K562 (cell line): ENCODE results near the gene RNASE8.

Experiments used
- EP300 ChIP-seq: IDR thresholded peaks from 2 replicates; pipeline ENCODE4 v1.6.1; 2012; ENCODE audit warnings: low read length, improper control_type of control experiment
- HEY1 ChIP-seq: fragments of 250-450 bp; sonication (Bioruptor Pico); IDR thresholded peaks from 2 replicates; pipeline ENCODE4 v1.5.0; 2020; ENCODE audit warnings: mild to moderate bottlenecking, moderate library complexity, borderline replicate concordance
- POLR2AphosphoS5 ChIP-seq: IDR thresholded peaks from 2 replicates; pipeline ENCODE4 v1.6.1; 2011; ENCODE audit warnings: mild to moderate bottlenecking, low read depth, low read length, moderate library complexity; ENCODE audit not compliant: control insufficient read depth, insufficient read depth
- RFX5 ChIP-seq: IDR thresholded peaks from 2 replicates; pipeline ENCODE4 v1.6.1; 2011; ENCODE audit warnings: low read depth, mild to moderate bottlenecking, improper control_type of control experiment, low read length
- TCF7L2 ChIP-seq: fragments of 150-350 bp; IDR thresholded peaks from 2 replicates; pipeline ENCODE4 v1.6.1; 2016; ENCODE audit warnings: low read depth, mild to moderate bottlenecking, low read length, moderate library complexity
- ZFX ChIP-seq: sonication (generic); formaldehyde crosslinking; IDR thresholded peaks from 2 replicates; pipeline ENCODE4 v1.8.0; 2022; ENCODE audit warnings: mild to moderate bottlenecking, missing genetic modification reagents, moderate library complexity
- ZNF263 ChIP-seq: sonication (generic); formaldehyde crosslinking; IDR thresholded peaks from 2 replicates; pipeline ENCODE4 v1.8.0; 2022; ENCODE audit warnings: mild to moderate bottlenecking, missing genetic modification reagents, borderline replicate concordance
- TF ChIP-seq, protein P1 (sequence below), 3 experiments: IDR thresholded peaks in 2 of 3; conservative IDR thresholded peaks in 1 of 3; 2 replicates each; pipeline ENCODE4 v1.5.1; 2011 to 2012; ENCODE audit warnings: low read length in 3 of 3, mild to moderate bottlenecking in 3 of 3, control low read depth in 2 of 3, improper control_type of control experiment in 1 of 3, inconsistent platforms in 1 of 3, low read depth in 1 of 3, mixed read lengths in 1 of 3, moderate library complexity in 1 of 3; ENCODE audit not compliant: insufficient read depth in 2 of 3
- TF ChIP-seq, protein P2 (sequence below): sonication (generic); formaldehyde crosslinking; IDR thresholded peaks from 2 replicates; pipeline ENCODE4 v1.8.0; 2023; ENCODE audit warnings: mild to moderate bottlenecking, missing genetic modification reagents
- TF ChIP-seq, protein P3 (sequence below): sonication (generic); formaldehyde crosslinking; IDR thresholded peaks from 2 replicates; pipeline ENCODE4 v1.9.0; 2022; ENCODE audit warnings: mild to moderate bottlenecking, missing genetic modification reagents

DNA sequence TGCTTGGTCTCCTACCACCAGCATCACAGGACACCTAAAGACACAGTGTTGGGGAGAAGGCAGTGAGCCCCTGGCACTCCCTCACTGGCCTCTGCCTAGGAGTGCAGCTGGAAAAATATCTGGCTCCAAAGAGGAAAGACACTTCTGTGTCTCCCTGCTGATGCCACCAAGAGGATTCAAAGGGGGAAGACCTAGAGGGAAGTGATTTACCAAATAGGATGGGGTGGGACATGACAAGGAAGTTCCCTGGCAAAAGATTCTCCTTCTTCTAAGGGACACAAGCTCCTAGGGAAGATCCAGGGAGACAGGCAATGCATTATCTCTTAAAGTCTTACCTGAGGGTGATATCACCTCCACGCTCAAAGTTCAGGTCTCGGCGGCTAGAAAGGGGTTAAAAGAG, 38.8 kb upstream of the RNASE8 start:
- no peak for TF ChIP-seq ZFX (CRISPR knock-in tag)
- TF ChIP-seq TCF7L2 = no peak
- TF ChIP-seq, protein P1, sequence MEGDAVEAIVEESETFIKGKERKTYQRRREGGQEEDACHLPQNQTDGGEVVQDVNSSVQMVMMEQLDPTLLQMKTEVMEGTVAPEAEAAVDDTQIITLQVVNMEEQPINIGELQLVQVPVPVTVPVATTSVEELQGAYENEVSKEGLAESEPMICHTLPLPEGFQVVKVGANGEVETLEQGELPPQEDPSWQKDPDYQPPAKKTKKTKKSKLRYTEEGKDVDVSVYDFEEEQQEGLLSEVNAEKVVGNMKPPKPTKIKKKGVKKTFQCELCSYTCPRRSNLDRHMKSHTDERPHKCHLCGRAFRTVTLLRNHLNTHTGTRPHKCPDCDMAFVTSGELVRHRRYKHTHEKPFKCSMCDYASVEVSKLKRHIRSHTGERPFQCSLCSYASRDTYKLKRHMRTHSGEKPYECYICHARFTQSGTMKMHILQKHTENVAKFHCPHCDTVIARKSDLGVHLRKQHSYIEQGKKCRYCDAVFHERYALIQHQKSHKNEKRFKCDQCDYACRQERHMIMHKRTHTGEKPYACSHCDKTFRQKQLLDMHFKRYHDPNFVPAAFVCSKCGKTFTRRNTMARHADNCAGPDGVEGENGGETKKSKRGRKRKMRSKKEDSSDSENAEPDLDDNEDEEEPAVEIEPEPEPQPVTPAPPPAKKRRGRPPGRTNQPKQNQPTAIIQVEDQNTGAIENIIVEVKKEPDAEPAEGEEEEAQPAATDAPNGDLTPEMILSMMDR (IDR thresholded peaks at IDR 0.05 in 2 of 3, conservative IDR thresholded peaks at IDR 0.05 in 1 of 3; ENCODE audit: insufficient read depth in 2 of 3, low read depth in 1 of 3, low read length in 3 of 3) = no peak
- TF ChIP-seq ZNF263 (CRISPR knock-in tag) = no peak
- TF ChIP-seq, protein P2, sequence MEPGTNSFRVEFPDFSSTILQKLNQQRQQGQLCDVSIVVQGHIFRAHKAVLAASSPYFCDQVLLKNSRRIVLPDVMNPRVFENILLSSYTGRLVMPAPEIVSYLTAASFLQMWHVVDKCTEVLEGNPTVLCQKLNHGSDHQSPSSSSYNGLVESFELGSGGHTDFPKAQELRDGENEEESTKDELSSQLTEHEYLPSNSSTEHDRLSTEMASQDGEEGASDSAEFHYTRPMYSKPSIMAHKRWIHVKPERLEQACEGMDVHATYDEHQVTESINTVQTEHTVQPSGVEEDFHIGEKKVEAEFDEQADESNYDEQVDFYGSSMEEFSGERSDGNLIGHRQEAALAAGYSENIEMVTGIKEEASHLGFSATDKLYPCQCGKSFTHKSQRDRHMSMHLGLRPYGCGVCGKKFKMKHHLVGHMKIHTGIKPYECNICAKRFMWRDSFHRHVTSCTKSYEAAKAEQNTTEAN (CRISPR knock-in tag) = no peak
- TF ChIP-seq HEY1 = no peak
- no peak for TF ChIP-seq EP300
- TF ChIP-seq POLR2AphosphoS5 = no peak
- TF ChIP-seq, protein P3, sequence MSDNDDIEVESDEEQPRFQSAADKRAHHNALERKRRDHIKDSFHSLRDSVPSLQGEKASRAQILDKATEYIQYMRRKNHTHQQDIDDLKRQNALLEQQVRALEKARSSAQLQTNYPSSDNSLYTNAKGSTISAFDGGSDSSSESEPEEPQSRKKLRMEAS = no peak
- TF ChIP-seq RFX5 = no peak
